Cerebellar cortex (tissue), 1 donor: ENCODE measurements around the gene MVB12B.

Experiments used
- DNase-seq: peaks from one replicate; pipeline ENCODE4 v3.0.0-alpha.2; 2015; ENCODE audit warnings: low spot score

The MVB12B gene

GRCh38 chr9:126451316-126451885, 124.8 kb downstream of the MVB12B start:
- DNase-seq = no peak

- DNase-seq = no peak
These were observed 125.5 kb downstream of the MVB12B start for GRCh38 chr9:126452106-126452505.

GRCh38 chr9:126453156-126453963, 126.7 kb downstream of the MVB12B start:
- DNase-seq = no peak

- no peak for DNase-seq
These were observed 127.6 kb downstream of the MVB12B start for GRCh38 chr9:126454215-126454614.

- no peak for DNase-seq
These were observed 128.2 kb downstream of the MVB12B start for GRCh38 chr9:126454795-126455194.

- DNase-seq = no peak
These were observed 130.0 kb downstream of the MVB12B start for GRCh38 chr9:126456441-126457174.

GRCh38 chr9:126457175-126457547, 130.5 kb downstream of the MVB12B start:
- DNase-seq = no peak

- DNase-seq = no peak
These were observed 131.3 kb downstream of the MVB12B start for GRCh38 chr9:126457890-126458289.

GRCh38 chr9:126459126-126459525, 132.5 kb downstream of the MVB12B start:
- no peak for DNase-seq

- DNase-seq = no peak
These were observed 132.9 kb downstream of the MVB12B start for GRCh38 chr9:126459546-126459945.

GRCh38 chr9:126459965-126460843, 133.6 kb downstream of the MVB12B start:
- DNase-seq = no peak

- DNase-seq = no peak
These were observed 134.4 kb downstream of the MVB12B start for GRCh38 chr9:126461029-126461428.

GRCh38 chr9:126461608-126462007, 135.0 kb downstream of the MVB12B start:
- no peak for DNase-seq

GRCh38 chr9:126462617-126463016, 136.0 kb downstream of the MVB12B start:
- DNase-seq = no peak

- DNase-seq = no peak
These were observed 136.8 kb downstream of the MVB12B start for GRCh38 chr9:126463426-126463825.

- DNase-seq = no peak
These were observed 138.2 kb downstream of the MVB12B start for GRCh38 chr9:126464694-126465441.

GRCh38 chr9:126465977-126466376, 139.3 kb downstream of the MVB12B start:
- no peak for DNase-seq

- DNase-seq = no peak
These were observed 141.7 kb downstream of the MVB12B start for GRCh38 chr9:126468141-126468825.

GRCh38 chr9:126470241-126470993, 143.8 kb downstream of the MVB12B start:
- DNase-seq = no peak

- DNase-seq = no peak
These were observed 144.5 kb downstream of the MVB12B start for GRCh38 chr9:126471084-126471624.
